ENCODE measurements around the gene ZNF217.
"Not testable (repeated sequence)": the region's sequence is repeated elsewhere in the genome, so short reads cannot be mapped to it uniquely, and the experiment has no call there.

Gene ZNF217

DNA sequence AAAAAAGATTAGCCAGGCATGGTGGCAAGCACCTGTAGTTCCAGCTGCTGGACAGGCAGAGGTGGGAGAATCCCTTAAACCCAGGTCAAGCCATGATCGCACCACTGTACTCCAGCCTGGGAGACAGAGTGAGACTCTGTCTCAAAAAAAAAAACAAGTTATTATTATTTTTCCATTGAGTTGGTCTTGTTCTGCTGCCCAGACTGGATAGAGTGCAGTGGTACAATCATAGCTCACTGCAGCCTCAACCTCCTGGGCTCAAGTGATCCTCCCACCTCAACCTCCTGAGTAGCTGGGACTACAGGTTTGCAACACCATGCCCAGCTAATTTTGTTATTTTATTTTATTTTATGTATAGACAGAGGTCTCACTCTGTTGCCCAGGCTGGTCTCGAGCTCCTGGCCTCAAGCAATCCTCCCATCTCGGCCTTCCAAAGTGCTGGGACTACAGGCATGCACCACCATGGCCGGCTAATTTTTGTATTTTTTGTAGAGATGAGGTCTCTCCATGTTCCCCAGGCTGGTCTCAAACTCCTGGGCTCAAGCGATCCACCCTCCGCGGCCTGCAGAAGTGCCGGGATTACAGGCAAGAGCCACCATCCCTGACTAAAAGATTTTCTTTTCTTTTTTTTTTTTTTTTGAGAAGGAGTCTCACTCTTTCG, 31.4 kb downstream of the ZNF217 start:
- DNase-seq = not testable (repeated sequence)

DNA sequence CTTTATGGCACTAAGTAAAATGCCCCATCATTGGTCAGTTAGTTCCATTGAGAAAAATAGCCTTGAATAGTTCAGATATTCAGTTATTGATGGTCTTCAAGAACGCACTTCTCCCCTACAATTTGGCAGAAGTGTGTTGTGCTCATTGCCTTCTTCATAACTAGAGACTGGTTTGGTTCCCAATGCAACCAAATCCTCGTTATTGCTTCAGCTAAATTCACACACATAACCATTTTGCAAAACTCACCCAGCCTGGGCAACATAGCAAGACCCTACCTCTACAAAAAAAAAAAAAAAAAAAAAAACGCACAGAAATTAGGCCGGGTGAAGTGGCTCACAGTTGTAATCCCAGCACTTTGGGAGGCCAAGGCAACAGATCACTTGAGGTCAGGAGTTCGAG, 32.1 kb downstream of the ZNF217 start:
- DNase-seq = no peak

DNA sequence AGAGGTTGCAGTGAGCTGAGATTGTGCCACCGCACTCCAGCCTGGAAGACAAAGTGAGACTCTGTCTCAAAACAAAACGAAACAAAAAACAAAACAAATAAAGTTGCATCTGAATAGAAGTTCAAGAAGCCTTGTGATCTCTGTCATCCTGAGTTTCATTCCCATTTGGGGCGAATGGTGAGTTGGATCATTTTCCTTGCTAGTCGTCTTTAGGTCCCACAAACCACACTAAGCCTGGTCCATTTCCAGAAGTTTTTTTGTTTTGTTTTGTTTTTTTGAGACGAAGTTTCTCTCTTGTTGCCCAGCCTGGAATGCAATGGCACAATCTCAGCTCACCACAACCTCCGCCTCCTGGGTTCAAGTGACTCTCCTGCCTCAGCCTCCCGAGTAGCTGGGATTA, 33.8 kb downstream of the ZNF217 start:
- DNase-seq = no peak

DNA sequence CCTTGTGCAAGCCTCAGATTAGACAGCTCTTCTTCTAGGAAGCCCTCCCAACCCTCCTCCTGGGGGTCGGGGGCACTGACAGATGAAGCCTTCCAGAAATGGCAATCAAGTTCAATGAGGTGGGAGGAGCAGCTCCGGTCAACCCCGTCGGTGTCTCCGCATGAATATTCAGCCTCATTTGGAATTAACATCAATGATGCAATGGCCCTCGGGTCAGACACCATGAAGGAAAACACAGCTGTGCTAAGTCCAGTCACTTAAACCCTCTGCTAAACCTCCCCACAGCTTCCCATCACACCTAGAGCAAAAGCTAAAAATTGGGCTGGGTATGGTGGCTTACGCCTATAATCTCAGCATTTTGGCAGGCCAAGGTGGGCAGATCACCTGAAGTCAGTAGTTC, 36.5 kb downstream of the ZNF217 start:
- DNase-seq = no peak

DNA sequence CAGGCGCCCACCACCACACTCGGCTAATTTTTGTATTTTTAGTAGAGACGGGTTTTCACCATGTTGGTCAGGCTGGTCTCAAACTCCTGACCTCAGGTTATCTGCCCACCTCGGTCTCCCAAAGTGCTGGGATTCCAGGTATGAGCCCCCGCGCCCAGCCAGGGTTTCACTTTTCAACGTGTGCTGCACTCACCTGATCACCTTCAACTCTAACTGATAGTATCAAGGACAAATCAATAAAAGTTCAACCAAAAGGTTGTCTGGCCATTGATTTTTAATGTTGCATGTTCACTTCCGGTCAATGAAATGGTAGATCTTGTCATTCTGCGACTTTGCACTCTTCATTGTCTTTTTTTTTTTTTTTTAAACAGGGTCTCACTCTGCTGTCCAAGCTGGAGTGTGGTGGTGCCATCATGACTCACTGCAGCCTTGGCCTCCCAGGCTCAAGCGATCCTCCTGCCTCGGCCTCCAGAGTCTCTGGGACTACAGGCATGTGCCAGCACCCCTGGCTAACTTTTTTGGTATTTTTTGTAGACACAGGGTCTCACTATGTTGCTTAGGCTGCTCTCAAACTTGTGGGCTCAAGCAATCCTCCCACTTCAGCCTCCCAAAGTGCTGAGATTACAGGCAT, 37.3 kb downstream of the ZNF217 start:
- DNase-seq = no peak

DNA sequence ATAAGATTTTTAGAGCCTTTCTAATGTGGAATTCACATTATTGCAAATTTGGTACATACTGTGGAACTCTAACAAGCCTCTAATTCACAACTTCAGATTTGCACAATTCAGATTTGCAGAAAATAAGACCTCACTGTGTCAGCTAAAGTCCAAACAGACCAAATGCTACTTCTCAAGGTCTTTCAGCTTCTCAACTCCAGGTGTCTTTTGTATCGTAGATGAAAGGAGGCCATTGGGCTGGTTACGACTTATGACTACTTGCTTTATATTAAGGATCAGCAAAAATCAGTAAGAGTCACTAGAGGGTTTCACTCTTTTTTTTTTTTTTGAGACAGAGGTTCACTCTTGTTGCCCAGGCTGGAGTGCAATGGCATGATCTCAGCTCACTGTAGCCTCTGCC, 37.8 kb downstream of the ZNF217 start:
- DNase-seq = no peak

DNA sequence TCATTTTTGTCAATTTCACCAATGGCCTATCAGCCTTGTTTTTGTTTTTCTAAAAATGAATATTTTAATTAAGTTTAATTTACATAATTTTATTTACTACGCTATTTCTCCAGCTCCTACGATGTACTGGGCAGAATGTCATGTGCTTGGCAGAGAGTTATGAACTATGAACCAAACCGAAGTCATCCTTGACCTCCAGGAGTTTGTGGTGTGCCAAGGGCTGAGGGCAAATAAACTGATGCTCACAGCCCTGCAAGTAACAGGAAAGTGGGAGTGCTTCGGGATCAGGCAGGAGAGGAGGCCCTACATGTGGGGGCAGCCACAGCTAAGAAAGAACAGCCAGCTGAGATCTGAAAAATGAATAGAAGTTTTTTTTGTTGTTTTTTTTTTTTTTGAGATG, 38.6 kb downstream of the ZNF217 start:
- DNase-seq = no peak

DNA sequence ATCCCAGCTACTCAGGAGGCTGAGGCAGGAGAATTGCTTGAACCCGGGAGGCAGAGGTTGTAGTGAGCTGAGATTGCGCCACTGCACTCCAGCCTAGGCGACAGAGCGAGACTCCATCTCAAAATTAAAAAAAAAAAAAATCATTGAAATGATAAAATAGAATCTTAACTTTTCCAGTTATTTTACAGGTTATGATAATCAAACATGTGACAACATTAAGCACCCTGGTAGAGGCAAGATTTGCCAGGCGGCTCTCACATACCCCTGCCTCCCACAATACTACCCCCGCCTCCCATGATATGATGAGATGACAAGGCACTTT, 41.1 kb downstream of the ZNF217 start:
- not testable (repeated sequence) for DNase-seq

DNA sequence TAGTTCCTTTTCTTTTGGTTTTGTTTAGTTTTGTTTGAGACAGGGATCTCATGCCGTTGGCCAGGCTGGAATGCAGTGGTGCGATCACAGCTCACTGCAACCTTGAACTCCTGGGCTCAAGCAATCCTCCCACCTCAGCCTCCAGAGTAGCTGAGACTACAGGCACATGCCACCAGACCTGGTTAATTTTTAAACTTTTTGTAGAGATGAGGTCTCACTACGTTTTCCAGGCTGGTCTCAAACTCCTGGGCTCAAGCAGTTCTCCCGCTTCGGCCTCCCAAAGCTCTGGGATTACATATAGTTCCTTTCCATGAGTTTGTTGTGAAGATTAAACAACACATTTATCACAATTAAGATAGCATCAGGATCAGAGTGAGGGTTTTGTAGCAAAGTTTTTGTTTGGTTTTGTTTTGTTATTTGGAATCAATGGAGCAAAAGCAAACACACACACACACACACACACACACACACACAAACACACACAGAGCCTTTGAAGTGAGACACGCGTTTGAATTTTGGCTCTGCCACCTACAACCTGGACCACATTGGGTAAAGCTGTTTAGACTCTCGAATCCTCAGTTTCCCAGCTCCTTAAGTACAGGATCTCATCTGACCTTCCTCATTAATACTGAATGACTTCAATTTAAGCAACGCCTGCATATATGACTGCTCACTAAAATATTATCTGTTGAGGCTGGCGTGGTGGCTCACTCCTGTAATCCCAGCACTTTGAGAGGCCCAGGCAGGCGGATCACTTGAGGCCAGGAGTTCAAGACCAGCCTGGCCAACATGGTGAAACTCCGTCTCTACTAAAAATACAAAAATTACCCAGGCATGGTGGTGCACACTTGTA, 41.7 kb downstream of the ZNF217 start:
- DNase-seq = not testable (repeated sequence)

DNA sequence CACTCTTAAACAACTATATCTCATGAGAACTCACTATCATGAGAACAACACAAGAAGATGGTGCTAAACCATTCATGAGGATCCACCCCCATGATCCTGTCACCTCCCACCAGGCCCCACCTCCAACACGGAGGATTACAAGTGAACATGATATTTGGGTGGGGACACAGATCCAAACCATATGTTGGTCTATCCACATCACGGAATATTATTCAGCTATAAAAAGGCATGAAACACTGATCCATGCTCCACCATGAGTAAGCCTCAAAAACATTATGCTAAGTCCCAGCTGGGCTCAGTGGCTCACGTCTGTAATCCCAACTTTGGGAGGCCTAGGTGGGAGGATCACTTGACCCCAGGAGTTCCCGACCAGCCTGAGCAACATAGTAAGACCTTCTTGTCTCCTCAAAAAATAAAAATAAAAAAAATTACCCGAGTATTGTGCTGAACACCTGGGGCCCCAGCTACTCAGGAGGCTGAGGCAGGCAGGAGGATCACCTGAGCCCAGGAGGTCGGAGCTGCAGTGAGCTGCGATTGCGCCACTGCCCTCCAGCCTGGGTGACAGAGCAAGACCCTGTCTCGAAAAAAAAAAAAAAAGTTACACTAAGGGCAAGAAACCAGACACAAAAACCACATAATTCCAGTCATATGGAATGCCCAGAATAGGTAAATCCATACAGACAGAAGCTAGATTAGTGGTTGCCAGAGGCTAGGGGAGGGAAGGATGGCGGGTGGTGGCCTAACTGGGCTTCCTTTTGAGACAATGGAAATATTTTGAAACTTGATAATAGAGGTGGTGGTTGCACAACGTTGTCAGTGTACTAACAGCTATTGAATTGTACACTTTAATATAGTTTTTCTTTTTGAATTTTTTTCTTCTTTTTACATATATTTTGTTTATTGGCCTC, 43.1 kb downstream of the ZNF217 start:
- DNase-seq = no peak

DNA sequence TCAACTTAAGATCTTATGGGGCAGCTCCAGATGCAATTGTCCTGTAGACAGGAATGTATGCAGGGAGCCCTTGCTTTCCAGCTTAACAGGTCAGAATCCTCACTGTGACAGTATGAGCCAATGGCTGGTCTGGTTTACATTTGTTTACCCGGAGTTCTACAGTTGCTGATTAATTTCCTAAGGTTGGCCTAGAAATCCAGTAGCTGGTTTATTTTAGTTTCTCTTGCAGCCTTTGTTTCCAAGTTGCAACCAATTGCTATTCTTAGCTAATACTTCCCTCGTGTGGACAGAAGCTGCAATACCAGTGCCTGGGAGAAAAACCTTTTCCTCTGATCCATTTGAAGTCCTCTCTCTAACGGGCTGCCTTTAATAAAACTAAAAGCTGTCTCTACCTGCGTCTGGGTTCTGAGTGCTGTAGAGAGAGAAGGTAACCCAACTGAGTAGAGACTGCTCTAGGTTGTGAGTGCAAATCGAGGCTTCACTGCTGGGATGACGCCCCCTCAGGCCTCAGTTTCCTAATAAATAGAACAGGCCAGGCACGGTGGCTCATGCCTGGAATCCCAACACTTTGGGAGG, 45.9 kb downstream of the ZNF217 start:
- DNase-seq = no peak

DNA sequence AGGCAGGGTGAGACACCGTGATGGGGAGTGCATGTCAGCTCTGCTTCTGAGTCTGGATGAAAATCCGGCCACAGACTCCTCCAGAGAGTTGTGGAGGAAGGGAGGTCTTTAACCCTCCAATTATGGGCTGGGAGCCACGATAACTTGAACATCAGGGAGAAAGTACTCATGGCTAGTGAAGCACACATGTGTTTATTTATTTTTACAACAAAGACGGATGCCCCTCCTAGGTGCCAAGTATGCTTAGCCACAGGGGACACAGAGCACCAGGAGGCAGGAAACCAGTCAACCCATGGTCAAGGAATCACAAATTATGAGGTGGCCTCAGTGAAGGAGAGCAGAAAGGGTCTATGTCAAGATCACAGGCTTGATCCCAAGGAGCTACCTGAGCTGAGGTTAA, 54.1 kb downstream of the ZNF217 start:
- no peak for DNase-seq

DNA sequence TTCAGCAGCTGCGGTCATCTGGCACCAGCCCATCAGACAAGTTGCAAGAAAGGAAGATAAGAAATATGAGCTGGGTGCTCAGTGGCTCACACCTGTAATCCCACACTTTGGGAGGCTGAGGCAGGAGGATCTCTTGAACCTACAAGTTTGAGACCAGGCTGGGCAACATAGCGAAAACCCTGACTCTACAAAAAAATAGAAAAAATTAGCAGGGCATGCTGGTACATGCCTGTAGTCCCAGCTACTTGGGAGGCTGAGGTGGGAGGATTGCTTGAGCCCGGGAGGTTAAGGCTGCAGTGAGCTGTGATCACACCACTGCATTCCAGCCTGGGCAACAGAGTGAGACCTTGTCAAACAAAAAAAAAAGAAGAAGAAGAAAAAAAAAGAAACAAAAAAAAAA, 57.3 kb downstream of the ZNF217 start:
- not testable (repeated sequence) for DNase-seq

DNA sequence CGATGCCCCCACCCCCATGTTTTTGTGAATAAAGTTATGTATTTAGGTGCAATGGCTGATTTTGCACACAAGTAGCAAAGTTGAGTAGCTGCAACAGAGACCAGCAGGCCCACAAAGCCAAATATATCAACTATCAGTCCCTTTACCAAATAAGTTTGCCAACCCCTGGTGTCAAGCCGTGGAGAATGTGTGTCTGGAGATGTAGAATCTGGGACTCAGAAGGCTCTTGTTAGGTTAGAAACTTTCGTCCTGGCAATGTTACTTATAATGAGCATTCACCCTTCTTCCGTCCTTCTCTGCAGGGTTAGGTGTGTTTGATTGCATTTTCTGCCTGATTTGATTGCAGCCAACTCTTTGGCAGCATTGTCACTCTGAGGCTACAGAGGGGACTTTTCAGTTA, 57.8 kb downstream of the ZNF217 start:
- no peak for DNase-seq

DNA sequence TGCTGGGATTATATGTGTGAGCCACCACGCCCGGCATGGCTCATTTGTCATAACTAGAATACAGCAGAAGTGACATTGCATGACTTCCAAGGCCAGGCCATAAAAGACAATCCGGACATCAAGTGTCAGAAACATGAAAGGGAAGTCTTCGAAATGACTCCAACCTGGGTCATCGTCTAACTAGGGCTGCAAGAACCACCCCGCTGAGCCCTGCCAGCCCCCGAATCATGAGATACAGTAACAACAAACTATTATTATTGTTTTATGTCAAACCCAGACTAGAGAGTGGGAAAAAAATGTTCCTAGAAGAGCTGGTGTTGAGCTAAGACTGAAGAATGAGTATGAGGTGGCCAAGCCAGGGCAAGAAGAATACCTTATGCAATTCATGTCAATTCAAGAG, 59.6 kb downstream of the ZNF217 start:
- DNase-seq = no peak

DNA sequence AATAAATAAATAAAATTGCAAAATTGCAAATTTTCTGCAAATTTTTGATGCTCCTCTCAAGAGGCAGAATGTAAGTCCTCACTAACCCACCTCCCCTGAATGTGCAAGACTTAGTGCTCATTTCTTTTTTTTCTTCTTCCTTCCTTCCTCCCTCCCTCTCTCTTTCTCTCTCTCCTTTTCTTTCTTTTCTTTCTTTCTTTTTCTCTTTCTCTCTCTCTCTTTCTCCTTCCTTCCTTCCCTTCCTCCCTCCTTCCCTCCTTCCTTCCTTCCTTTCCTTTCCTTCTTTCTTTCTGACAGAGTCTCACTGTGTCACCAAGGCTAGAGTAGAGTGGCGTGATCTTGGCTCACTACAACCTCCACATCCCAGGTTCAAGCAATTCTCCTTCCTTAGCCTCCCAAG, 60.1 kb downstream of the ZNF217 start:
- DNase-seq = no peak

DNA sequence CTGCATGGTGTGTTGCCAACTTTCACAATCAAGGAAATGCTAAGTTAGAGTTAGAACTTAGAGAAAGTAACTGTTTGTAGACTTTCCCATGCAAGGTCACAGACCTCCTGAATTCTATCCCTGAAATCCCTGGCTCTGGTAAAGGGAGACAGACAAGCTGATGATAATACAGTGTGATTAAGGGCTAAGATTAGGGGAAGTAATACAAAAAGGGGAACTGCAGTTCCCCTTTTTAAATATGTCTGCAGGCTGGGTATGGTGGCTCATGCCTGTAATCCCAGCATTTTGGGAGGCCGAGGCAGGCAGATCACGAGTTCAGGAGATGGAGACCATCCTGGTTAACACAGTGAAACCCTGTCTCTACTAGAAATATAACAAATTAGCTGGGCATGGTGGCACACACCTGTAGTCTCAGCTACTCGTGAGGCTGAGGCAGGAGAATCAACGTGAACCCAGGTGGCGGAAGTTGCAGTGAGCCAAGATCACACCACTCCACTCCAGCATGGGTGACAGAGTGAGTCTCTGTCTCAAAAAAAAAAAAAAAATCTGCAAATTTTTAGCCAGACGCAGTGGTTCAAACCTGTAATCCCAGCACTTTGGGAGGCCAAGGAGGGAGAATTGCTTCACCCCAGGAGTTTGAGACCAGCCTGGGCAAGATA, 60.9 kb downstream of the ZNF217 start:
- DNase-seq = not testable (repeated sequence)

DNA sequence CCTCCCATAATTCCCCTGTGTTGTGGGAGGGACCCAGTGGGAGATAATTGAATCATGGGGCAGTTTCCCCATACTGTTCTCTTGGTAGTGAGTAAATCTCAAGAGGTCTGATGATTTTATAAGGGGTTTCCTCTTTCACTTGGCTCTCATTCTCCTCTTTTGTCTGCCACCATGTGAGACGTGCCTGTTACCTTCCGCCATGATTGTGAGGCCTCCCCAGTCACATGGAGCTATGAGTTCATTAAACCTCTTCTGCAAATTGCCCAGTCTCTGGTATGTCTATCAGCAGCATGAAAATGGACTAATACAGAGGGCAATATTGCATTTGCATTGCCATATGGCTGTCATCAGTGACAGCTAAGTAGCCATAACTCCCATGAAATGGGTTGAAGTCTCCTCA, 63.2 kb downstream of the ZNF217 start:
- DNase-seq = no peak

DNA sequence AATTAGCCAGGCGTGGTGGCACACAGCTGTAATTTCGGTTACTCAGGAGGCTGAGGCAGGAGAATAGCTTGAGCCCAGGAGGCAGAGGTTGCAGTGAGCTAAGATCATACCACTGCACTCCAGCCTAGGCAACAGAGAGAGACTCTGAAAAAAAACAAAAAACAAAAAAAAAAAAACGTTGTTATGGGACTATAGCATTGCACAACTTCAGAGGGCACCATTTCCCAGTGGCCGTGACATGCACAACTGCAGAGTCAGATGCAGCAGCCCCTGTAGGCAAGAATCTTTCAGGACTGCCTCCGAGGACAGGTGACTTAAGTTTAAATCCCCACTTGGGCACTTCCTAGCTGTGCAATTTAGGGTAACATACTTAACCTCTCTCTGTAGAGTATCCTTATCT, 64.0 kb downstream of the ZNF217 start:
- no peak for DNase-seq

DNA sequence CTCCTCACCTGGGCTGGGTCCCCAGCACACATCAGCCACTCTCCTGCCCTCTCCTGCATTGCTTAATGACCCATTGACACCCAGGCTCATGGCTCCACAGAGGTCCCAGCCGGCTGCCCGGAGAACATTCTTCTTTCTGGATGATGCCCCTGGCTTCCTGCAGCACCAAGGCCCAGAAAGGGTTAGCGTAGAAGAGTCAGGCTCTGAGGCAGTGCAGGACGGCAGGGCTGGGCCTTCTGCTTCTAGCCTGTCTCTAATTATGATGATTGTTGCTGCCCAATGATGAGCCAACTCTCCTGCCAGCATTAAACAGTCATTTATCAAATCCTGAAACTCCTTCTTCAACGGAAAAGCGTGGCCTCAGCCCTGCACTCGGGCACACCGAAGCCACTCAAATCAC, 66.4 kb downstream of the ZNF217 start:
- DNase-seq = no peak

DNA sequence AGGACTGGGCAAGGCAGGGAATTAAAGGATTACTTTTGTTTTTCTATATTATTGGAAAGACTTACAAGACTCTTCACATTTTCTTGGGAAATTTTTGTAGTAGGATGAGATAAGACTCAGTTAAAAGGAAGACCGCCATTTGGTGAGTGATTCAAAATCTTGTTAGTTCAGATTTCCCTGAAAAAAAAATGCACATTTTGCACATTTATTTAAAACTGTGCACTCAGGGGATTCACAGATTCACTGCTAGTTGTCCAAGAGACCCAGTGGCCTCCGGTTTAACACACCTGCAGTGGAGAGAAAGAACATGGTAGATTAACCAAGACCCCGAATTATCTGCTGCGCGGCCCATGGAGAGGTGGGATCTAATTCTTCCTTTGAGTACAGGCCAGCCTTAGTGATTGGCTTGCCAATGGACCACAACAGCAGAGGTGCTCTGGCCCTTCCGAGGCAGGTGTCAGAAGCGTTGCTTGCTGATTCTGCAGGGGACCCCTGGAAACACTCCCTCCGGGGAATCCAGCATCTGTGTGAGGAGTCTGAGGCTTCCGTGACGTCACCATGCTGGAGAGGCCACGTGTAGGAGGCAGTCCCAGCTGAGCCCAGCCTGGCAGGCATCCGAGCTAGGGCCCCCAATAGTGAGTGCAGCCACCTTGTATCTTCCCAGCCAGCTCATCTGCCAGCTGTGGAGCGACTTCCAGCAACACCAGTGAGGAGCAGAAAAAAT, 68.9 kb downstream of the ZNF217 start:
- DNase-seq = no peak

DNA sequence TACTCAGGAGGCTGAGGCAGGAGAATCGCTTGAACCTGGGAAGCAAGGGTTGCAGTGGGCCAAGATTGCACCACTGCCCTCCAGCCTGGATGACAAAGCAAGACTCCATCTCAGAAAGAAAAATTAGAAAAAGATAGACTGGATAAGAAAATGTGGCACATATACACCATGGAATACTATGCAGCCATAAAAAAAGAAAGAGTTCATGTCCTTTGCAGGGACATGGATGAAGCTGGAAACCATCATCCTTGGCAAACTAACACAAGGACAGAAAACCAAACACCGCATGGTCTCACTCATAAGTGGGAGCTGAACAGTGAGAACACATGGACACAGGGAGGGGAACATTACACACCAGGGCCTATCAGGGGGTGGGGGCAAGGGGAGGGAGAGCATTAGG, 70.0 kb downstream of the ZNF217 start:
- not testable (repeated sequence) for DNase-seq
